DMS153 (cell line): ENCODE data around the gene RDH13.
"Not testable (repeated sequence)": the region's sequence is repeated elsewhere in the genome, so short reads cannot be mapped to it uniquely, and the experiment has no call there.

ENCODE experiments used
- DNase-seq: peaks from one replicate; lab custom pipeline; 2025; lab: John Stamatoyannopoulos, UW

The RDH13 gene

GRCh38 chr19:55076321-55076720 lies 13.4 kb upstream of the RDH13 start:
- no peak for DNase-seq

GRCh38 chr19:55075371-55075998 lies 12.5 kb upstream of the RDH13 start, which contains the start of gene EPS8L1:
EPS8L1 (plus strand) TSS chr19:55075869; CDS start chr19:55076445, 576 bp downstream.
- no peak for DNase-seq

GRCh38 chr19:55071913-55072312 lies 9.0 kb upstream of the RDH13 start:
- no peak for DNase-seq

- DNase-seq, result no peak
These were observed 8.2 kb upstream of the RDH13 start for GRCh38 chr19:55071129-55071502.

- DNase-seq, result no peak
These were observed 7.6 kb upstream of the RDH13 start for GRCh38 chr19:55070466-55071128.

- DNase-seq, result no peak
These were observed 6.9 kb upstream of the RDH13 start for GRCh38 chr19:55069865-55070197.

- peak; percentile 30 for DNase-seq
These were observed 6.3 kb upstream of the RDH13 start for GRCh38 chr19:55068950-55069864.

- no peak for DNase-seq
These were observed 4.9 kb upstream of the RDH13 start for GRCh38 chr19:55067869-55068268.

- no peak for DNase-seq
These were observed 3.3 kb upstream of the RDH13 start for GRCh38 chr19:55066107-55066709.

GRCh38 chr19:55065516-55065915 lies 2.6 kb upstream of the RDH13 start:
- not testable (repeated sequence) for DNase-seq

- no peak for DNase-seq
These were observed 520 bp upstream of the RDH13 start for GRCh38 chr19:55063492-55063843.

GRCh38 chr19:55060287-55060686 lies 2.7 kb downstream of the RDH13 start:
- not testable (repeated sequence) for DNase-seq

- no peak for DNase-seq
These were observed 4.0 kb downstream of the RDH13 start for GRCh38 chr19:55058781-55059610.

- DNase-seq, result no peak
These were observed 6.1 kb downstream of the RDH13 start for GRCh38 chr19:55056827-55057226.

- DNase-seq, result no peak
These were observed 9.2 kb downstream of the RDH13 start for GRCh38 chr19:55053735-55054134.

- DNase-seq, result no peak
These were observed 12.0 kb downstream of the RDH13 start for GRCh38 chr19:55050749-55051532.

GRCh38 chr19:55048446-55048845 lies 14.5 kb downstream of the RDH13 start:
- DNase-seq, result no peak

GRCh38 chr19:55047951-55048350 lies 15.0 kb downstream of the RDH13 start:
- DNase-seq, result no peak

GRCh38 chr19:55046975-55047622 lies 15.8 kb downstream of the RDH13 start:
- DNase-seq, result no peak
